ENCODE measurements around the gene MRPL23. TPM values are rescaled to one million over a fixed set of nuclear protein-coding genes. Genes with fewer than 3 reads are reported as not detected.

MRPL23 gene
- total and polyA plus RNA-seq, 2 of the 8 experiments (the other 6 are each of a cell fraction or from before 2014, with no cell fraction given), result 86.4 to 244 TPM

- no peak for TF ChIP-seq MAFK (IDR thresholded peaks at IDR 0.05; ENCODE audit: low read depth, low read length)
Measured at GRCh38 chr11:1921574-1922141, 25.5 kb upstream of the MRPL23 start (continued).

All from H1 (cell line).